Epithelial cell of prostate (primary cell): ENCODE data around the gene STX18.
"Not testable (repeated sequence)": the region's sequence is repeated elsewhere in the genome, so short reads cannot be mapped to it uniquely, and the experiment has no call there.

Source experiments
- DNase-seq: peaks from one replicate; pipeline ENCODE4 v3.0.0-alpha.2; 2011; ENCODE audit warnings: low read depth, low spot score
- H3K27ac ChIP-seq: fragments of 450-650 bp; 2 replicates; pipeline ENCODE4 v1.5.1; 2017; ENCODE audit warnings: mild to moderate bottlenecking

The STX18 gene

DNA sequence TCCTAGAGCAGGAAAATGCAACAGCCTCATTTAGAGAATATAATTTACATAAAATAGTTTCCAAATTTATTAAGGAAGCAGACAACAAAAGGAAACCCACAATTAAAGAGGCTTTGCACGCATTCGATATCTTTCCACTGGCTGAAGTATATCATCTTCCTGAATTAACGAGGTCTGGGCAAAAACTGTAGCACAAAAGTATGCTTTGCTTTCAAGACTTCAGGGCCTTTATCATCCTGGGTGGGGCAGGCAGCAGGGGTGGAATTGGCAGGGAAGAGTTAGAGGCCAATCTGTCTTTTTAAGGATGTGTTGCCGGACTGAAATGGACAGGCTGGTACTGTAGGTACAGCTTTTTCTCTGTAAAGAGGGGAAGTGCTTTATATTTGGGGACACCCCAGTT, 17.0 kb upstream of the STX18 start:
- DNase-seq, result no peak
- no peak overlapping the region for H3K27ac ChIP-seq

DNA sequence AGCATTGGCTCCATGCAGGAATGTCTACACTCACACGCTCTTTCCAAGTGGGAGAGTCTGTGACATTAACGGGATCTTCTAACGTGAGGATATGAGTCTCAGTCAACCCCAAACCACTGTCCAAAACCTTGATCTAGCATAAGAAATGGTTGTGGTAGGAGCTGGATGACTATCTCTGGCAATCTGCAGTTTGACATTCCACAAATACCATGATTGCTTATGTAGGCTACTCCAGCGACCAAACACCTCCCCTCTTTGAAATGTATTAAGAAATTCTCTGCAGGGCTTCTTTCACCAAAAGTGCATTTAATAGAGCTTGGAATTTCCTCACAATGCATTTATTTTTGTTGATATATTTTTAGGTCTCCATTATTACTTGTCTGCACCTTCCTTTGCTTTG, 14.1 kb upstream of the STX18 start:
- H3K27ac ChIP-seq, result no peak overlapping the region
- no peak for DNase-seq

DNA sequence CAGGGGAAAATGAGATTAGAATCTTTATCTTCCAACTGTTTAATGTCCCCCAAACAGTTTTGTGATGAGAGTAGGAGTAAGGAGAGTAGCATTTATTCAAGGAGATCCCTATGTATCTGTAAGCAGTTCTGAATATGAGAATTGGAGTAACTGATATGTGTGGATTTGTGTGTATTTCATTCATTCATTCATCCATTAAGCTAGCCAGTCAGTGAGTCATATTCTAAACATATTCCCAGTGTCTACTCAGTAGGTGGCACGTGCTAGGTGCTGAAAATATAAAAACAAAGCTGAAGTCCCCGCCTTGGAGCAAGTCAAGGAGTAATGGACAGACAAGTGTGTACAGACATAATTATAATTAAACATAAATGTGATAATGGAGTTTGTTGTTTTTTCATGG, 12.4 kb upstream of the STX18 start:
- no peak overlapping the region for H3K27ac ChIP-seq
- no peak for DNase-seq

DNA sequence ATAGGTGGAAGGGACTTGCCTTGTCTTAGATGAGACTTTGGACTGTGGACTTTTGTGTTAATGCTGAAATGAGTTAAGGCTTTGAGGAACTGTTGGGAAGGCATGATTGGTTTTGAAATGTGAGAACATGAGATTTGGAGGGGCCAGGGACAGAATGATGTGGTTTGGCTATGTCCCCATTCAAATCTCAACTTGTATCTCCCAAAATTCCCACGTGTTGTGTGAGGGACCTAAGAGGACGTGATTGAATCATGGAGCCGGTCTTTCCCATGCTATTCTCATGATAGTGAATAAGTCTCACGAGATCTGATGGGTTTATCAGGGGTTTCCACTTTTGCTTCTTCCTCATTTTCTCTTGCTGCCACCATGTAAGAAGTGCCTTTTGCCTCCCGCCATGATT, 10.2 kb upstream of the STX18 start:
- H3K27ac ChIP-seq, DNase-seq: not testable (repeated sequence)

DNA sequence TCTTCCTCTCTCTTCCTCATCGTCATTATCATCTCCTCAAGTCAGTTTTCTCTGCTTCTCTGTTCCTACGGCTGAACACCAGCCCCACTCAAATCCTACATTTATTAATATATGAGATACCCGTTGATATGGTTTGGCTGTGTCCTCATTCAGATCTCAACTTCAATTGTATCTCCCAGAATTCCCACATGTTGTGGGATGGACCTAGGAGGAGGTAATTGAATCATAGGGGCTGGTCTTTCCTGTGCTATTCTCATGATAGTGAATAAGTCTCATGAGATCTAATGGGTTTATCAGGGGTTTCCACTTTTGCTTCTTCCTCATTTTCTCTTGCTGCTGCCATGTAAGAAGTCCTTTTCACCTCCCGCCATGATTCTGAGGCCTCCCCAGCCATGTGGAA, 8.3 kb upstream of the STX18 start:
- DNase-seq, H3K27ac ChIP-seq: not testable (repeated sequence)

DNA sequence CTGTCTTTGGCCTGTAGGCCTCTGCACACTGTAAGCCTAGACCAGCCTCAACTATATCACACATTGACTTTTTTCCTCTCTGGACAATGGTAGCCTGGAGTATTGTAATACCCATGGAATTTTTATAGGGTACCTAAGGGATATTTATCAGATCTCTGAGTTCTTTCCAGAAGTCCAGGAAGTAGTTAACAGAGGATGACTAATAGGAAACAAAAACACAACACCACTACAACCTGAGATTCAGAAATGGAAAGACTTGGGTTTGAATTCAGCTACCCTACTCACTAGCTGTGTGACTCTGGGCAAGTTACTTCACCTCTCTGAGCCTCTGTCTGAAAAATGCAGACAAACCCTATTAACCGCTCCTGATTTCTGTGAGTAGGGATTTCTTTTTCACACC, 7.7 kb upstream of the STX18 start:
- no peak overlapping the region for H3K27ac ChIP-seq
- DNase-seq, result peak; percentile 12

DNA sequence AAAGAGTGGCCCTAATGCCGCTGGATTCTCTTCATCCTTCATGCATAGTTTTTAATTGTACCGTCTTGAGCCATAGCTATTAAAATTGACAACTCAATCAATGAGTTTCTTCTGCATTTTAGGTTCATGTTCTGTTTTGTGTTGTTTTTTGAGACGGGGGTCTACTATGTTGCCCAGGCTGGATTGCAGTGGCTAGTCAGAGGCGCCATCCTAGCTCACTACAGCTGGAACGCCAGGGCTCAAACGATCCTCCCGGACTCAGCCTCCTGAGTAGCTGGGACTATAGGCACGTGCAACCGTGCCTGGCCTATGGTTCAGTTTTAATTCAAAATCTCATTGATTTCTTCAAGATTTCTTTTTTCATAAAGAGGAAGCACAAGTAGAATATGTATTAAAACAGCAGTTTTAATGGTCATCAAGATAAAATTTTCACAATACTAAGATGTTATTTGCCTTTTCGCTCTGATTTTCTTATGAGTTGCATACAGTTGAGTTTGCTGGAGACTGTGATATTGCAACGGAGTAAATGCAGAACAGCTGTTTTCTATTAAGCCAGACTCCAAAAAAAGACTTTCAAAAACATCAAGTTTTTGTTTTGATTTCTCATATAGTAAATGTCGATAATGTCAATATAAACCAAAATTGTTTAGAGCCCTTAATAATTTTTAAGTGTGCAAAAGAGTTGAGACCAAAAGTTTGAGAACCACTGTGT, 1.1 kb upstream of the STX18 start:
- DNase-seq, result no peak
- peak overlapping the region; percentile 74 for H3K27ac ChIP-seq

DNA sequence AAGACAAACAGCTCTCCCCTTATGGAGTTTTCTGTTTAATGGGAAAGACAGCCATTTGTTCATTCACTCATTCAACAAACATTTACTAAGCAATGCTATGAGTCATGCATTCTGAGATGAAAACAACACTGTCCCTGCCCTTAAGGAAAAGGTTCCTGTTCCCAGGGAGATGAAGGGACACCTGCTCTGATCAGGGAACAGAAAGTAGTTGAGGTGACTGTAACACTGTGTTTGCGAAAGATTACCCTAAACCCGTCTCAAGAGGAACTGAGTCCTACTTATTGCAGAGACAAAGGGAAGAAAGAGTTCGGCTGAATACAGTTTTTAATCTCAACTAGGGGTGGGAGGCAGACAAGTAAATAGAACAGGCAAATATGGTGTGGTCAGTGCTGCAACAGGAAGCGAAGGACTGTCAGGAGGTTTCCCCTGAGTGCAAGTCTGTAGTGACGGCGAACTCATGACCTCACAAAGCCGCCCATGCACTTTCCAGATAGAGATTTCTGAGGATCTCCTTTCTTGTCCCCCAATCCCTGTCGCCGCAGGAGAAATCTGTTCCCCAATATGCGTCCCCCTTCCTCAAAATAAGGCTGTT, 712 bp downstream of the STX18 start:
- peak overlapping the region; percentile 74 for H3K27ac ChIP-seq
- DNase-seq, result peak; percentile 54

DNA sequence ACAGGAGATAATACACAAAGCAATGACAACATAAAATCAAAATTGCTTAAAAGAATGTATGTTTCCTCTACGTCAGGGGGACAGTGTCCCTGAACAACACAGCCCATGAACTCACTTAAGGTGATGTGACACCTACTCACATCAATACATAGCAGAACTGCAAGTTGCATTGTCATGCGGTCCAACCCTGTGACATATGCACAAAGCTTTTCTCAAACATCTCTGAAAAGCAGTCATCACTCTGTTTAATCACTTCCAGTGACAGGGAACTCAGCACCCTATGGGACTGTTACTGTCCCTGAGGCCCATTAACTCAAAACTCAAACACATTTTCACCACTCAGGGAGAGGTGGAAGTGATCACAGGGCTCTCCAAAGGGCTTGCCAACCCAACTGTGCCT, 2.4 kb downstream of the STX18 start:
- H3K27ac ChIP-seq, result no peak overlapping the region
- DNase-seq, result no peak

DNA sequence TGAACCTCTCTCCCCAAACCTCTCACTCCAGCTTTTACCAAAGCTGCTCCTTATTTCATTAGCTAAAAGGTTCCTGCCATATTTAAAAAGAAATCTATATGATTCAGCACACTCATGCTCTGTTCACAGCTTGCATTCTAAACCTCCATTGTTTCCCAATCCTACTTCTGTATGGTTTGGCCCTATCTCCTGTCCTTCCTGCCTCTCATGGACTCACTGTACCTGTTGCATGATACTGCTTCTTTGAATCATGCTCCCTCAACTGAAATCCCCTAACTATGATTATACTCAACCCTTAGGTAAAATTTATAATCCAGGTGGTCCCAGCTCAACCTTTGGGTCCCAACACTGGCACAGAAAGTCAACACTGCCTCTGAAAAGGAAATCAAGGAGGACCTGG, 6.3 kb downstream of the STX18 start:
- no peak overlapping the region for H3K27ac ChIP-seq
- DNase-seq, result no peak

DNA sequence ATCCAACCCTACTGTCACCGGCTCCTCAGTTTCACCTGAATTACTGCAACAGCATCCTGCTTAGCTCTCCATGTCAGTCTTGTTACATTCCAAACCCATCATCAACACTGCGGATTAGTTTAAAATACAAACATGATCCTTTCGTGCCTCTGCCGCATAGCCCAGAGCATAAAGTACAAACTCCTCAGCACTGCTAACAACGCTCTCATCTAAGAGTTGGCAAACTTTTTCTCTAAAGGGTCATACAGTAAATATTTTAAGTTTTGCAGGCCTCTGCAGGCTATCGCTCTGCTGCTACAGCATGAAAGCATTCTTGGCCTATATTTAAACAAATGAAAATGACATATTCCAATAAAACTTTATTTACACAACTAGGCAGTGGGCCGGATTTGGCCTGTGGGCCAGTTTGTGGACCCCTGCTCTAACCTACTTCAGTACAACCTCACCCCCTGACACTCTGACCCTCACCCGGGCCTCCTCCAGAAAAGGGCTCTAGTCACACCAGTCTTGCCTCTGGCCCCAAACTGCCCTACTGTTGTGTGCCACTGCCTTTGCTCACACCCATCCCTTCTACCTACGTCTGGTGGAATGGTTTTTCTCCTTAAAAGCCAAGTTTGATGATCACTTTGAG, 7.2 kb downstream of the STX18 start:
- DNase-seq, result no peak
- no peak overlapping the region for H3K27ac ChIP-seq

DNA sequence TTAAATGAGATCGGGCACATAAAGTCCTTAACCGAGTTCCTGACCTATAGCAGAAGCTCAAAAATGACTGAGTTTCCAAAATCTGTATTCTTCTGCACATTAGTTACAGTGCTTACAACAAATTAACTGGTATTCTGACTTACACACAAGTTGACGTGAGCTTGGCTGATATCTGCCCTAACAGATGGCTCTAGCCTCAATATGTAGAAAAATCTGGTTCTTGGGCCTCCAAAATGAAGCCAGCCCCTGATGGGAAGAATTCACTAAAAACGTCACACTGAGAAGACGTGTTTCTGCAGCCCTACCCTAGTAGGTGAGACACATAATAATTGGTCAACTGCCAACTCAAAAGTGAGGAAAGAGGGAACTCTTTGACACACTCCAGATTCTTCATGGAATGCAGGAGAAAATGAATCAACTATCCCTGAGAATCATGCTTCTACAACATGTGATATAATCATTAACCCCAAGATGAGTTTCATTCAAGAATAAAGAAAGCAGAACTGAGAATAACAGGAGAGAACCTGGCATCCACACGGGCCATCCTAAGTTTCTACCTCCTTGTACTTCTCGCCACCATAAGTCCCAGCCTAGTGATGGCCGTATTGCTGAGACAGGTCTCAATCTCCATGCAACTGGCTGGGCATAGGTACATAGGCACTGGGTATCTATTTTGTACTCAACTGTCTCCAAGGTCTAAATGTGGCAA, 8.2 kb downstream of the STX18 start:
- no peak overlapping the region for H3K27ac ChIP-seq
- no peak for DNase-seq

DNA sequence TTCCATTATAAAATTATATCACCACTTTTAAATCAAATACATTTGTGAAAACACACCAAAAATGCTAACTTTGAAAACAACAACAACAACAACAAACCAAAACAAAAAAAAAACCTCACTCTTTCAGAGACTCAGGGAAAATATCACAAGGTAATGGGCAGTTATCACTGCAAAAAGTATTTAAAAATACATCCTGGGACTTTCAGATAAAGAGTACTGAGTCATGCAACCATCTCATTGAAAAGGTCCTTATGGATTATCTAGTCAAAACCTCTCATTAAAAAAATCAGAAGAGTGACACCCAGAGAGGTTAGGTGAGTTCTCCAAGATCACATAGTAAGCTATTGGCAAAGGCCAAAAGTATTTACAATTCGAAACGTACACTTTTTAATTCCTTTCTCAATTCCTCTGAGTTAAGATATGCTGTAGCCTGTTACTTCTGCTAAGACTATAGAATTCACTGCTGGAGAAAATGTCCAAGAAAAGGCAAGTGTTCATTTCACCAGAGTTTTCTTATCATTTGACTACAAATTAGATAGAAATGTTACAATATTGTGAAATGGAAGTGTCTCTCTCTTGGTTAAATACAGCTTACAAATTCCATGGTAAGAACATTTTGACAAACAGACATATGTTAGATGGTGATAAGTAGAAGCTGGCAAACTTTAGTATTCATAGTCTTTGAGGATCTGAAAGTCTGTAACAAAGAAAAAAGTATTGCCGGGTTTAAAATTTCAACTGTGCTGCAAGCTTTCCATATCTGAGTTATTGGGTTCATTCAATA, 9.3 kb downstream of the STX18 start:
- no peak for DNase-seq
- H3K27ac ChIP-seq, result no peak overlapping the region

DNA sequence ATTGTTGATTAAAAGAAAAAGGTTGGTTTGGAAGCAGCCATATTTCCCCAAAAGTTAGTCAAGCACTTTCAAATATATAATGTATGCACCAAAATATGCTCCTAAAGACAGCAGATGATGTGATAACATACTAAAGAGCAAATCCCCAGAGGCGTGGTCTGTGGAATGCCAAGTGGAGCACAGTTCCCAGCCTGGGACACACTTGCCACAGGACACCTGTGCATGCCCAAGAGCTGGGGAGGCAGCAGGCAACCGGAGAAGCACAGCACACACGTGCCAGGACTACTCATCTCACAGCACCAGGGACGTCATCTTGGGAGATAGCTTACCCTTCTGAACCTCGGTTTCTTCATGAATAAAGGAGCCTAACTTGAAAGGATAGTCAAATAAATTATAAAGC, 12.5 kb downstream of the STX18 start:
- DNase-seq, result no peak
- H3K27ac ChIP-seq, result no peak overlapping the region

DNA sequence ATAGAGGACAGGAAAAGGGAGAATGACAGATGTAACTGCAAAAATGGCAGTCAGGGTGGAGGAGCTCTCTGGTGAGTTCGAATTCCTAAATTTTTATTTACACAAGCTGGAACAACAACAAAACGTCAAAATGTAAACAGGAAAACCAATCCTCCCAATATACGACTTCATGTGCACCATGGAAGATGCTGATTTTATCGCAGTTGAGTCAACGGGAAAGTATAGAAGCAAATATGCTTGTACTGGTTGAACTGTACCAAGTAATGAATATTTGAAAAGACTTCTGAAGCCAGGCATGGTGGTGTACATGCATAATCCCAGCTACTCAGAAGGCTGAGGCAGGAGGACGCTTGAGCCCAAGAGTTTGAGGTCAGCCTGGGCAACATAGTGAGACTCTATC, 15.4 kb downstream of the STX18 start:
- no peak overlapping the region for H3K27ac ChIP-seq
- no peak for DNase-seq

DNA sequence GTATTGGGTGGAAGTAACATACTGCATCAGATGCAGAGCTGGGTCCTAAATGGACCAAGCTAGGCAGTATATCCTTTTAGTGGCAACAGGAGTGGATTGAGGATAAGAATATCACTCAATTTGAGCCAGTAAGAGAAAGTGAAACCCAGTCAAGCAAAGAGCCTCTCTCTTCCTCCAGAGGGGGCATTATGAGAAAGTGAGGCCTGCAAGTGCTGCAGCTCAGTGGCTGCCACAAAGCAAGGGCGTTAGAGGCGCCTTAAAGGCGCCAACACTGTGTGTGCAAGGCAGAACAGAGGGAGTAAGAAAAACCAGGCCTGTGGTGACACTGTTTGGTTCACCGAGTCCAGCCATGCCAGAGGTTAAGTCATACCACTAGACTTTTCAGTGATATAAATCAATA, 17.5 kb downstream of the STX18 start:
- H3K27ac ChIP-seq, result no peak overlapping the region
- DNase-seq, result no peak

DNA sequence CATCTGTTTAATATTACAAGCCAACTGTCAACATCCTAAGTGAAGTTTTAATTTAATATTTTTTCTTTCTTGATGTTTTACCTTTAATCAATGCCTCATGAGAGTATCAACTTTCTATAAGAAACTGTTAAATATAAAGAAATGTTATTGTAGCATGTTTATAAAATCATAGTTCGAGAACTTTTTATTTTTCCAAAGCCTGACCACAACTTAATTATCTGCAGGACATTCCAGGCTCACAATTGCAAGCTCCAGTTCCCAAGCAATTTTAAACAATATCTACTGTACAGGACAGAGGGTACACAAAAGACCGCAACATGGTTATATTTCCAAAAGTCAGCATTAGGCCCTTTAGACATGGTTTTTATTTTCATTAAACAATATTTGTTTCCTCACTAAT, 20.1 kb downstream of the STX18 start:
- no peak for DNase-seq
- no peak overlapping the region for H3K27ac ChIP-seq

DNA sequence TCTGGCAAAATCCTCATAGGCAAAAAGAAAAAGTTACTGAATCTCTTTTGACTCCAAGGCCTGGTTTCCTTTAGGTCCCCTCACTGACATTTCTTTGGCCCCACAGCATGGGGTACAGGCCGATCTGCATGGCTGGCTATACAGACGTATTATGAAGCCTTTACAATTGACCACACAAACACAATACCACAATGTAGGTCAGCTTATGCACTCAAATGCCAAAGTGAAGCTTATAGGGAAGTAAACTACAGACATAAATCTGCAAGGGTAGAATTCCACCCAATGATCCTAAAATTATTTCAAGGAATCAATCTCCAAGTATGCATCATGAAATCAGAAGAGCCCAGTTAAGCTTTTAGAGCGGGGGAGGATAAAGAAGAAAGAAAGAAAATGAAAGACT, 20.7 kb downstream of the STX18 start:
- DNase-seq, result no peak
- H3K27ac ChIP-seq, result no peak overlapping the region

DNA sequence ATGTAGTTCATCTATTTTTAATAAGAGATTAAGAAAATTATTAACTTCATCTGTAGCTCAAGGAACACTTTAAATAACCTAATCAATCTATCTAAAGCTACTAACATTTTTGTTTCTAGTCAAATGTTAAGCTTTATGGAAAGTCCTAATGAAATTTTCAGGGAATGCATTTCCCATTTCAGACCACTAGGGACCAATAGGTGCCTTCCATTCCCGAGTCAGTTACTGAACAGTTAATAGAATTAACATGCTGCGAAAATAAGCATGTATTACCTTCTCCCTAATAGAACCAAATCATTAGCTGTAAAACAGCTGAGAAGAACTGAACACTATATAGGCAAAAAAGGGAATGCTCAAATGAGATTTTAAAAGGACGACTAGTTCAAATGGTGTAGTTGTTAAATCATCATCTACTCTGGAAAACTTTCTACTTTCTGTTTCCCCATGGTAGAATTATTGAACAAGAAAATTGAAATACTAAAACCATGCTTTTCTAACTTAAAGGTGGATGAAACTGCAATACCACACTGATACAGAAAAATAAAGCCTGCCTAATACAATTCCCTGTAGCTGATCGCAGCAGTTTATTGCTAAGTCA, 22.5 kb downstream of the STX18 start:
- no peak for DNase-seq
- H3K27ac ChIP-seq, result no peak overlapping the region

DNA sequence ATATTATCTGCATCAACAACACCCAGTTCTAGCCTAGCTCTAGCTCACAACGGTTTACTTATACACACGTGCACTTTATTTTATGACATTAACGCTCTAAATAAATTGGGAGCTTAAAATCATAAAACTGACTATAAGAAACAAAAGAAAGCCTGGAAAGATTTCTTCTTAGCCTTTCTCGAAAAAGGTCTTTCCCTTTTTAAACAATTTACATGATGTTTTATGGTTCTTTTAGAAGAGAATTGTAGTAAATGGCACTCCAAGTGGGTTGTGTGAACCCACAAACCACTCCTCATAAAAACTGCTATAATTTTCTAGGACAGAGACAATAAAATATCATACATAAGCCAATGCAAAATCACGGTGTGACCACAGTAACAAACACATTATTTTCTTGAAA, 23.1 kb downstream of the STX18 start:
- no peak for DNase-seq
- no peak overlapping the region for H3K27ac ChIP-seq
